Left colon (tissue), 2 donors: Measurements from ENCODE around the gene FBXO3. TPM values are rescaled to one million over a fixed set of nuclear protein-coding genes. Genes with fewer than 3 reads are reported as not detected.
A peak's percentile ranks its signal among the peaks of the same experiment; 100 is the strongest.

Source experiments
- ATAC-seq: fragments of 200-7000 bp; cut with Tn5 transposase; one replicate; pipeline ENCODE4 v1.9.1; 2020; ENCODE audit warnings: mild to moderate bottlenecking, moderate library complexity
- DNase-seq, 2 donors: peaks; one replicate each; pipeline ENCODE4 v3.0.0-alpha.2; 2020
- intact Hi-C, 2 donors: fragments of 100-400 bp; cut with DNase I in 1 of 2; cut with micrococcal nuclease in 1 of 2; formaldehyde crosslinking; loops; one replicate each; pipeline versions ENCODE4 v1.11.2 to v1.14.0; 2022; cut with DNase I, micrococcal nuclease
- total RNA-seq, 2 donors: library from RNA; stranded (reverse); fragmentation: NEBNext Ultra II Directional; extraction: Animal tissue kit (Norgen Biotek cat#: 25700); gene quantifications; one replicate each; pipeline ENCODE4 v1.2.1, GENCODE V29; 2021
- donor health status: DM: no; HTN: no; CAD: no.
- donor health status: DM: yes; HTN: yes; CAD: no.

FBXO3 gene
- total RNA-seq, 2 donors from 2014 or later, result 29.5 to 36.5 TPM

DNA sequence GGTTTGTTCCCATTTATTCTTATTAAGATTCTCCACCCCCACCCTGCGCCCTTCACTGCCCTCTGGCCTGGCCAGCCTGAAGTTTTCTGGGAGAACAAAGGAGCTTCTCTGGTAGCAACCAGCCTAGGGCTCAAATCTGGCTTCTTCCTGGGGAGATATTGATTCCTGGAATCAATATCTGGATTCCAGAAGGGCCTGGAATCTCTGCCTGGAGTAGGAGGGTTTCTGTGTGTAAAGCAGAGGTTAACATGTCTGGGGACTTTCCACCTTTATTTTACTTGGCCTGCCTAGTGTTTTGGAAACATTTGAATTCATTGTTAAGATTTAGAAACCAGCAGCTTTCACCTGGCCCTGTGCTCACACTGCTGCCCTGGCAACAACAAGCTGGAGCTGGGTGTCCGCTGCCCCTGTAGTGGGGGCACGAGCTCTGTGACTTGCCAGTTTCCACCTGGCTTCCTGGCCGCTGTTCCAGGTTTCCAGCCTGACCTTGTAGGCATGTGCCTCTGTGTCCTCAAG lies 79.2 kb downstream of the FBXO3 start:
- no peak for DNase-seq
- intact Hi-C loops, result no loop called here
- ATAC-seq, result no peak

DNA sequence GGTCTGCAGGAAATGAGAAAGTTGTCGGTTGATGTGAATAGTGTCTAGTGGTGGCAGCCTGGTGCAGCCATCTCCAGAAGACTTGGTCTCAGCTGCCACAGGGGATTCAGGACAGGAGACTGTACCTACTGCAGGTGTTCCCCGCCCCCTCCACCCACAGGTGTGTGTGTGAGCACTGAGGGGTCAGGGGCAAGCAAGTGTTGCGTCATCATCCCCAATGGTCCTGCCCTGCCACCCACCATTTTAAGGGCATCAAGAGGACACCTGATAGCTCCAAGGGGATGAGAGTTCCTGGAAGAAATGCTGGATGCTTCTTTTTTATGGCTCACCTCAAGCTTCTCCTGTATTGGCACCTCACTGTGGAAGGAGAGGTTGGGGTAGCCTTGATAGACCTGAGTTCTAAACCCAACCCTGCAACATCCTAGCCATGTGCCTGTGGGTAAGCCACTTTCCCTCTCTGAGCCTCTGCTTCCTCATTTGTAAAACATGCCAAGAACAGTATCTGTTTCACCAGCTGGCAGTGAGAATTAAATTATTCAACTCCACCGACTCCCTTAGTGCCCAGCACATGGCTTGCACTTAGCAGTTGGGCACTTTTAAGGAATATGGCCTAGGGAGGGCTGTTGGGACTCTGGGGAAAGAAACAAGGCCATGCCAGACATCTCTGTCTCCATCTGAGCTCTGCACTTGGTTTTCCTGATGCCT lies 79.8 kb downstream of the FBXO3 start:
- no peak for ATAC-seq
- DNase-seq, result no peak
- intact Hi-C loops, result loop anchor here in 1 of 2 donors (5.0 kb wide), 1 partner anchor 43 kb away; the partner anchor contains the start of gene CD59

DNA sequence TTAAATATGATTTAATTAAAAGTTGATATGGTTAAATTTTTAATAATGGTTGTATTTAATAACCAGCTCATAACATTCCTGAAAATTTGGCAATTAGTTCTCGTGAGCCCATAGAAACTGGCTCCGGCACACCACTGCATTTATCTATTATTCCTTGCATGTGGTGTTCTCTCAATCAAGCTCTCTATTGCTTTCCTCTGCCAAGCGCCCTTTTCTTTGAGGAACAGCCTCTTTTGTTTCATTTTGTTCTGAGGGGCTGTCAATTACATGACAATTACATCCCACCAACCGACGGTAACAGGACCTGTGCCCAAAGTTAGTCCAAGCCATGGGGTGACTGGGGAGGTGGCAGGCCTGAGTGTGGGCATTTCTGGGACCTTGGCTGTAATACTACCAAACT lies 81.8 kb downstream of the FBXO3 start:
- no peak for DNase-seq
- ATAC-seq, result no peak
- intact Hi-C loops, result loop anchor here in 1 of 2 donors (5.0 kb wide), 1 partner anchor 45 kb away; the partner anchor contains the start of gene CD59

DNA sequence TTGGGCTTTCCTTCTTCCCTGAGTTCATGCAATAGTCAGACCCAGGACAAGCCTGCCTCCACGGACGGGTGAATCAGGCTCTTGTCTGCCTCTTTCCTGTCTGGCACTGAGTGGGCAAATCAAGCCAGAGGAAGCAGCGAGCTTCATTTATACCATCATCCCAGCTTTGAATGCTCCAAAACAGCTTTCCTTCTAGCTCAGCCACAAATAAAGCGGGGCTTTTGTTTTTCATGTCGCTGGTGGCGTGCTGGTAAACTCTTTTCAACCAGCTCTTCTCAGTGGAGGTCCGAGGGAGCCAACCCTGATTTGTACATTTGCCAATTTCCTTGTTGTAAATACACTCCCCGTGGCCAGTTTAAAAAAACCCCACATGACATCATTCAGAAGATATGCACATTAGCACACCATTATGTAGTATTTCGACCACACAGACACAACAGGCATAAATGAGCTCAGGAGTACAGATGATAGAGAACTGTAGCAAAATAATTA lies 82.3 kb downstream of the FBXO3 start:
- intact Hi-C loops, result loop anchor here in 1 of 2 donors (5.0 kb wide), 1 partner anchor 45 kb away; the partner anchor contains the start of gene CD59
- DNase-seq, result peak; percentile 48 to 67
- peak; percentile 82 for ATAC-seq

DNA sequence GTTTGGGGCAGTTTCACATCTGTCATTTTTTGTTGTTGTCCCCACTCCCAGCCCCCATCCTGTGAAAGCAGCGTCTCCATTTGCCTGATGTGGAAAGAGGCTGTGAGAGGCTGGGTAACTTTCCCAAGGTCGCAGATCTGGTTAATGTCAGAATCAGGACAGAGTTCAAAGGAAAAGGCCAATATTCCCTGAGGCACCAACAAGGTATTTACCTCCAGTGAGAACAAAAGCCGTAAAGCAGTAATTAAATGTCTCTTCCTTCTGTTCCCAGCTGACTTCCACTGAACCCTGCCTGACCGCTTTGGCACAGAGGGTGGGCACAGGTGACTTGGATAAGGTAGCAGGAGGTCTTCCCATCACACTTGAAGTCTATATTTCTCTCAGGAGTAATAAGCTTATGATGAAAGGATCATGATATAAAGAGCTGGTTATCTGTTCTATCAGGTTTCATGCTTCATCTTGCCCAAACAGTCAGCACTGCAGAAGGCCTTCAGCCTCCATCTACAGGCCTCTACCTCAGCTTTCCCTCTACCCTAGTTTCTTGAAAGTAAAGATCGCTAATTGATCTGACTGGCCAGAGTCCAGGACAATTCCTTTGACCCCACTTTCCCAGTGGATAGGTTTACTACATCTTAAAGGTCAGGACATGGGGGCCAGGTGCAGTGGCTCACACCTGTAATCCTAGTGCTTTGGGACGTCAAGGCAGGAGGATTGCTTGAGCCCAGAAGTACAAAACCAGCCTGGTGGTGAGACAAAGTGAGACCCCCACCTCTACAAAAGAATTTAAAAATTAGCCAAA lies 83.1 kb downstream of the FBXO3 start:
- intact Hi-C loops, result loop anchor here in 1 of 2 donors (5.0 kb wide), 1 partner anchor 46 kb away; the partner anchor contains the start of gene CD59
- peak; percentile 76 for ATAC-seq
- no peak for DNase-seq

Other genes with a start within 250 kb of the FBXO3 start
- not detected for gene C11orf91, start 73.7 kb downstream of the FBXO3 start, total RNA-seq
- gene CD59, start 38.1 kb downstream of the FBXO3 start, total RNA-seq, result 100 to 1,000 TPM; 271 to 585 TPM
- 1 to 10 TPM; 5.8 to 9.0 TPM for gene LMO2, start 117.6 kb upstream of the FBXO3 start, total RNA-seq